ENCODE data around the gene ADGRB3.
A peak's percentile ranks its signal among the peaks of the same experiment; 100 is the strongest.

DNA sequence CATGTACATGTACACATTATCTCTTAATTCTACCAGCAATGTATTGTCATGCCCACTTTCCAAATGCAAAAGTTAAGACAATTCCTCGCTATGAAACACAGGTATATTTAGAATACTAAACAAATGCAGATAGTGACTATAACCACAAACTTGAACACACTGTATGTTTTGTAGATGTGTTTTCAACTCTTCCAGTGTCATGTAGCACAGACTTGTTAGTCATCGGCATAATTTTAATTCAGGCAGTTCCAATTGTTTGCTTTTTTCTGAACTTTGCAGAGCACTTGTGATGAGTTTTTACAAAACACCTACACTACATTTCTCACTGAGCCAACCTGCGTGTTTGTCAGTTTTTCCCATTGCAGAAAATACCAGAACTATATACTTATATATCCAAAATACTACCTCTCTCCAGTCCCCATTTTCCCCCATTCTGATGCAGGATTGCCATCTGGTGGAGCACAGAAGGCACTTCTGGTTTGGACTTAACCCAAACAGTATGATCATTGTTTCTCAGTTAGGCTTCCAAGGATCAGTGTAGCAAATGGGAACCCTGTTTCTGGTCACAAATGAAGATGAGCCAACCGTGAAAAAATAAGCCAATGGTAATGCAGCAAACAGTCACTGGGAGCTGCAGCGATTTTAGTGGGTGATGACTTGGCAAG lies 143.4 kb downstream of the ADGRB3 start:
- peak in 1 of 3 experiments; percentile 26 for TF ChIP-seq CTCF (IDR thresholded peaks at IDR 0.05)
- TF ChIP-seq POLR2A (IDR thresholded peaks at IDR 0.05) = no peak
- TF ChIP-seq POLR2AphosphoS5 (IDR thresholded peaks at IDR 0.05; ENCODE audit: insufficient read depth in 1 of 2, low read depth in 1 of 2) = no peak
